Tibial artery (tissue), 4 donors: Measurements from ENCODE around the gene GRIK2.

ENCODE experiments used
- DNase-seq, 2 donors: peaks; one replicate each; pipeline ENCODE4 v3.0.0-alpha.2; 2019
- H3K27ac ChIP-seq, 2 donors: fragments of 200-600 bp; sonication (generic) in 1 of 2; 1 replicate in 1 of 2; 2 replicates in 1 of 2; pipeline ENCODE4 v1.5.1; 2018 to 2019; ENCODE audit warnings: mild to moderate bottlenecking in 1 of 2
- H3K27me3 ChIP-seq, 2 donors: fragments of 200-600 bp; sonication (generic) in 1 of 2; one replicate each; pipeline versions ENCODE4 v1.5.1 to v1.6.0; 2016 to 2019
- H3K36me3 ChIP-seq, 3 donors: fragments of 200-600 bp; sonication (generic) in 2 of 3; one replicate each; pipeline ENCODE4 v1.5.1; 2016 to 2019; ENCODE audit warnings: mild to moderate bottlenecking in 2 of 3
- H3K4me1 ChIP-seq, 4 donors: fragments of 200-600 bp; sonication (generic) in 2 of 4; 1 replicate in 3 of 4; 2 replicates in 1 of 4; pipeline ENCODE4 v1.5.1; 2016 to 2019
- H3K4me3 ChIP-seq, 2 donors: fragments of 200-600 bp; sonication (generic) in 1 of 2; 1 replicate in 1 of 2; 2 replicates in 1 of 2; pipeline ENCODE4 v1.5.1; 2018 to 2019; ENCODE audit warnings: mild to moderate bottlenecking in 2 of 2
- H3K9me3 ChIP-seq, 3 donors: fragments of 200-600 bp; sonication (generic) in 1 of 3; one replicate each; pipeline ENCODE4 v1.5.1; 2016 to 2019
- intact Hi-C: fragments of 100-400 bp; cut with DNase I; formaldehyde crosslinking; loops from one replicate; pipeline ENCODE4 v1.15.0; 2023; ENCODE audit warnings: low total_unique reads
- TF ChIP-seq, protein P1 (sequence below), 2 experiments: fragments of 200-600 bp in 1 of 2; fragments of 450-650 bp in 1 of 2; IDR thresholded peaks; one replicate each; pipeline ENCODE4 v1.5.1; 2017 to 2019; ENCODE audit warnings: antibody characterized with exemption in 2 of 2, mild to moderate bottlenecking in 1 of 2, moderate library complexity in 1 of 2

Gene GRIK2

DNA sequence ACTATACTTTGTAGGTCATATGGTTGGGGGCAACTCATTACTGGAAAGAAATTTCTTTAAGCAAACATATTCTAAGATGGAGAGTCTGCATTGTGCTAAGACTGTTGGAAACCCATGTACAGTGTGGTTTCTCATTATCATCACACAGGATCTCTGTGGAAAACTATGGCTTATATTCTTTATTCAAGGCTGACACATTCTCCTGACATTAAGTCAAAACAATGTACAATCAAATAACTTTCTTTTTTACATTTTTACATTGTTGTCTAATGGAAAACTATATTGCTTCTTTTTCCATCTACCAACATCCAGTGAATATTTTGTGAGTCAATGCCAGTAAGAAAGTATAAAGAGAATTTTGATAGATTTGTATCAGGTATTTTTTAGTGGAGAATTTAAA lies 417.6 kb downstream of the GRIK2 start:
- TF ChIP-seq, protein P1, sequence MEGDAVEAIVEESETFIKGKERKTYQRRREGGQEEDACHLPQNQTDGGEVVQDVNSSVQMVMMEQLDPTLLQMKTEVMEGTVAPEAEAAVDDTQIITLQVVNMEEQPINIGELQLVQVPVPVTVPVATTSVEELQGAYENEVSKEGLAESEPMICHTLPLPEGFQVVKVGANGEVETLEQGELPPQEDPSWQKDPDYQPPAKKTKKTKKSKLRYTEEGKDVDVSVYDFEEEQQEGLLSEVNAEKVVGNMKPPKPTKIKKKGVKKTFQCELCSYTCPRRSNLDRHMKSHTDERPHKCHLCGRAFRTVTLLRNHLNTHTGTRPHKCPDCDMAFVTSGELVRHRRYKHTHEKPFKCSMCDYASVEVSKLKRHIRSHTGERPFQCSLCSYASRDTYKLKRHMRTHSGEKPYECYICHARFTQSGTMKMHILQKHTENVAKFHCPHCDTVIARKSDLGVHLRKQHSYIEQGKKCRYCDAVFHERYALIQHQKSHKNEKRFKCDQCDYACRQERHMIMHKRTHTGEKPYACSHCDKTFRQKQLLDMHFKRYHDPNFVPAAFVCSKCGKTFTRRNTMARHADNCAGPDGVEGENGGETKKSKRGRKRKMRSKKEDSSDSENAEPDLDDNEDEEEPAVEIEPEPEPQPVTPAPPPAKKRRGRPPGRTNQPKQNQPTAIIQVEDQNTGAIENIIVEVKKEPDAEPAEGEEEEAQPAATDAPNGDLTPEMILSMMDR (IDR thresholded peaks at IDR 0.05) = no peak
- no peaks in the 10 kb centered on the region for H3K27me3 ChIP-seq
- no peaks in the 10 kb centered on the region for H3K36me3 ChIP-seq
- intact Hi-C loops = no loop called here
- no peaks in the 10 kb centered on the region for H3K9me3 ChIP-seq
- no peak overlapping the region for H3K4me3 ChIP-seq
- DNase-seq = no peak
- no peaks in the 10 kb centered on the region for H3K4me1 ChIP-seq
- no peak overlapping the region for H3K27ac ChIP-seq

DNA sequence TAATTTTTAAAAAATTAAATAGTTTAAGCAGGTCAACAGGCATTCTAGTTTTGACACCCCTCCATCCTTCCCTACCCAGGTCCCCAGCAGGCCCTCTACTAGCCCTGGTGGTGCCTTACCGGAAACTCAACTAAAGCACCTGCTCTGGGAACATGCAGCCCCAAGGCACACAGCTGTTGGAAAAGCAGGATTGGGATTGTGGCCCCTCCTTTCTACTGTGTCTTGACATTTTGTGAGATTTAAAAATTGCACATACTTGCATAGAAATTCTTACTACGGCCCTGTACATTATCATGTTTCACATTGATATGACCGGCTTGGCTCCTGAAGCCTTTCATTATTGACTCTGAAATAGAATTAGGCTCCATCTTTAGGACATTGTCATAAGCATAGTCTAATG lies 423.2 kb downstream of the GRIK2 start:
- no peaks in the 10 kb centered on the region for H3K4me1 ChIP-seq
- H3K27ac ChIP-seq = no peak overlapping the region
- no peak overlapping the region for H3K4me3 ChIP-seq
- TF ChIP-seq, protein P1 (IDR thresholded peaks at IDR 0.05) = no peak
- intact Hi-C loops = no loop called here
- H3K9me3 ChIP-seq = no peaks in the 10 kb centered on the region
- no peaks in the 10 kb centered on the region for H3K36me3 ChIP-seq
- H3K27me3 ChIP-seq = no peaks in the 10 kb centered on the region
- no peak for DNase-seq

DNA sequence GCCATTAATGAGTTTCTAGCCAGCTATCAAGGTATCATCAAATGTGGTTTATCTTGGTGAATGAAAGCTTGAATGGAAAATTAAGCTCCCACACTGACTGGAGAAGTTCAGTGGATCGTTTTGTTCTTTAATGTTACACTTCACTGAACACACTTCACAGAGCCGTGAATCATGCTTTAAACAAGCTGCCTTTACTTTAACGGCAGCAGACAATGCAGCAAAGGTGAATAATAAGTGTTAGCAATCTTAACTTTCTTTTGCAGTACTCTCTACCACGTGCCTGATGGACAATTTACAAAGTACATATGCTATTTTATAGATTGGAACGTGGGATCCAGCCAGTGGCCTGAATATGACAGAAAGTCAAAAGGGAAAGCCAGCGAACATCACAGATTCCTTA lies 424.5 kb downstream of the GRIK2 start:
- Histone ChIP-seq H3K27ac (no peak overlapping the region), H3K36me3 (no peaks in the 10 kb centered on the region), H3K4me1 (no peaks in the 10 kb centered on the region), H3K9me3 (no peaks in the 10 kb centered on the region), H3K27me3 (no peaks in the 10 kb centered on the region), H3K4me3 (no peak overlapping the region)
- DNase-seq = no peak
- intact Hi-C loops = no loop called here
- TF ChIP-seq, protein P1 (IDR thresholded peaks at IDR 0.05) = no peak

DNA sequence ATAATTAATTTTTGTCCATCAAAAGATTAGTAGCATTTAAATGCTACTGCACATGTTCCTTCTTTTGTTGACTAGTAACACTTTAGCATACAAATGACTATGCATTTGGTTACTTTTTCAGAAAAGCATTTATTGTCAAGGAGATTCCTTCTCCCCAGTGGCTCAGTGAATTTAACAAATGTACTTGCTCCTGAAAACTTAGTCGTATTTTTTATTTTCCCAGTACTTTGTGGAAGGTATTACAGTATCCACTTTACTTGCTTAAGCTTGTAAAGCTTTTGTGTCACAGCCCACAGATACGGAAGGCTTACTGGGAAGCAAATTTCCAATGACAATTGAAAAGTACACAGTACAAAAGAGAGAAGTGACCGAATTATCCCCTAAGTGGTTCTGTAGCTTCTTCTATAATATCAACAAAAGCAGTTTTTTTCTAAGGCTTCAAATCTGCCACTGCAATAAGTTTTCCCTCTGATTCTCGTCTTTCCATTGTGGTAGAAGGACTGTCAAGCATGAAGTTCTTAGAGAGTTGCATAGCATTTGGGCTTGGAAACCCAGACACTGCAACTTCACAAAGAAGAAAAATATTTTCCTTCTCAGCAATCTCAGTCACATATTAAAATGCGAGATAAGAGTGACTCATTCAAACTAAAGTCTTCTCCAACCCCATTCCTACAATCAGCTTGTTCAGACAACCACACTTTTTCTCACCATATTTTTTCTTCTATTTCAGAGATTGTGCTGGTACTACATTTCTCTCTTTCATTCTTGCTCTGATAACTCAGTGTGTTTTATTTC lies 431.2 kb downstream of the GRIK2 start:
- no peak for DNase-seq
- Histone ChIP-seq H3K9me3 (no peaks in the 10 kb centered on the region), H3K4me3 (no peak overlapping the region), H3K4me1 (no peaks in the 10 kb centered on the region), H3K36me3 (no peaks in the 10 kb centered on the region), H3K27me3 (no peaks in the 10 kb centered on the region), H3K27ac (no peak overlapping the region)
- TF ChIP-seq, protein P1 (IDR thresholded peaks at IDR 0.05) = no peak
- intact Hi-C loops = no loop called here

DNA sequence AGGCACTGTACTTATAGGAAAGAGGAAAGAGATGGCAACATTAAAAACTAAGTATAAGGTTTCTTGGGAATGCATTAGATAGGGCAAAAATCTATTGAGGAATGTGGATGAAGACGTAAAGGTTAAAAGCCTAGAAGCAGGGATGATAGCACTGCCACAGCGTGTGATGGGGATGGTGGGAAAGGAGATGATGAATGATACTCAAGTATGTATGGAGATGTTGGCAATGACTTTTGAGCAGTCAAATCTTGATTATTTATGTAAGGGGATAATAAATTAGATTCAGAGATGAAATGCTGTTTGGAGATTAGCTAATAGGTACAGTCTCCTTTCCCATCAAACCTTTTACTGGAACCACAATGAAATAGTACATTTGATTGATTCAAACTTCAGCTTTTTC lies 432.8 kb downstream of the GRIK2 start:
- Histone ChIP-seq H3K36me3 (no peaks in the 10 kb centered on the region), H3K4me3 (no peak overlapping the region), H3K4me1 (peaks cover 0 to 9% (median 0%) of the 10 kb centered on the region in 4 donors), H3K27me3 (no peaks in the 10 kb centered on the region), H3K27ac (no peak overlapping the region), H3K9me3 (no peaks in the 10 kb centered on the region)
- TF ChIP-seq, protein P1 (IDR thresholded peaks at IDR 0.05) = no peak
- DNase-seq = no peak
- intact Hi-C loops = no loop called here
